ENCODE results near the gene TXNRD2.

The TXNRD2 gene

DNA sequence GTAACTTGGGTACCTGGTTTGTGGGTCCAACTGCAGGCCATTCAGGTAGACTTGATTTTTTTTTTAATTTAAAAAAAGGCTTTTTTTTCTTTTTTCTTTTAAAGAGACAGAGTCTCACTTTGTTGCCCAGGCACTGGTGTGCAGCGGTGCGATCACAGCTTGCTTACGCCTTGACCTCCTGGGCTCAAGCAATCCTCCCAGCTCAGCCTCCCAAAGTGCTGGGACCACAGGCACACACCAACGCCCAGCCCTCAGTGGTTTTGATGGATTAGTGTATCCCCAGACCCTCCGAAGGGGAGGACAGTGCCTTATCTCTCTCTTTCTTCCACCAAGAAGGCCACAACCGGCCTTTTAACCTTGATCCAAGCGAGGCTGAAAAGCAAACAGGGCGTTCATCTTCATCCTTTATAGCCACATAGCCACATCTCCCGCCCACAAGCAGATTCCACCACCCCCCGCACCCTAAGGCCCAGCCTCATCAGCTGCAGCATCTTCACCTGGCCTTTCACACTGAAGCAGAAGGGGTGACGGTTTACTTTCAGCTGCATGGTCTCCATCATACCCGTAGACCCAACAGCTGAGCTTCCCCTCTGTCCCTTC is 17.6 kb downstream of the TXNRD2 start:
- Histone ChIP-seq H3K4me1 (ENCODE audit: control insufficient read depth in 1 of 2, insufficient read depth in 1 of 2, low read depth in 1 of 2, low read length in 1 of 2) (no peaks in the 10 kb centered on the region), H3K4me3 (ENCODE audit: low read depth in 1 of 2, low read length in 1 of 2) (no peak overlapping the region), H3K36me3 (peaks cover 11% of the 10 kb centered on the region), H3K27ac (no peak overlapping the region), H3K9me3 (no peaks in the 10 kb centered on the region), H3K27me3 (no peaks in the 10 kb centered on the region)
- TF ChIP-seq, protein P1, sequence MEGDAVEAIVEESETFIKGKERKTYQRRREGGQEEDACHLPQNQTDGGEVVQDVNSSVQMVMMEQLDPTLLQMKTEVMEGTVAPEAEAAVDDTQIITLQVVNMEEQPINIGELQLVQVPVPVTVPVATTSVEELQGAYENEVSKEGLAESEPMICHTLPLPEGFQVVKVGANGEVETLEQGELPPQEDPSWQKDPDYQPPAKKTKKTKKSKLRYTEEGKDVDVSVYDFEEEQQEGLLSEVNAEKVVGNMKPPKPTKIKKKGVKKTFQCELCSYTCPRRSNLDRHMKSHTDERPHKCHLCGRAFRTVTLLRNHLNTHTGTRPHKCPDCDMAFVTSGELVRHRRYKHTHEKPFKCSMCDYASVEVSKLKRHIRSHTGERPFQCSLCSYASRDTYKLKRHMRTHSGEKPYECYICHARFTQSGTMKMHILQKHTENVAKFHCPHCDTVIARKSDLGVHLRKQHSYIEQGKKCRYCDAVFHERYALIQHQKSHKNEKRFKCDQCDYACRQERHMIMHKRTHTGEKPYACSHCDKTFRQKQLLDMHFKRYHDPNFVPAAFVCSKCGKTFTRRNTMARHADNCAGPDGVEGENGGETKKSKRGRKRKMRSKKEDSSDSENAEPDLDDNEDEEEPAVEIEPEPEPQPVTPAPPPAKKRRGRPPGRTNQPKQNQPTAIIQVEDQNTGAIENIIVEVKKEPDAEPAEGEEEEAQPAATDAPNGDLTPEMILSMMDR (IDR thresholded peaks at IDR 0.05), result no peak

- Histone ChIP-seq H3K4me1 (ENCODE audit: control insufficient read depth in 1 of 2, insufficient read depth in 1 of 2, low read depth in 1 of 2, low read length in 1 of 2) (no peaks in the 10 kb centered on the region), H3K27me3 (no peaks in the 10 kb centered on the region), H3K36me3 (peaks cover 34% of the 10 kb centered on the region), H3K9me3 (no peaks in the 10 kb centered on the region), H3K4me3 (ENCODE audit: low read depth in 1 of 2, low read length in 1 of 2) (no peak overlapping the region), H3K27ac (no peak overlapping the region)
- TF ChIP-seq, protein P1 (IDR thresholded peaks at IDR 0.05), result no peak
Observed at GRCh38 chr22:19921544-19922081, 20.0 kb downstream of the TXNRD2 start.

GRCh38 chr22:19919701-19920363 is 21.8 kb downstream of the TXNRD2 start:
- TF ChIP-seq, protein P1 (IDR thresholded peaks at IDR 0.05), result no peak
- Histone ChIP-seq H3K27me3 (no peaks in the 10 kb centered on the region), H3K27ac (no peak overlapping the region), H3K4me1 (ENCODE audit: control insufficient read depth in 1 of 2, insufficient read depth in 1 of 2, low read depth in 1 of 2, low read length in 1 of 2) (no peaks in the 10 kb centered on the region), H3K4me3 (ENCODE audit: low read depth in 1 of 2, low read length in 1 of 2) (no peak overlapping the region), H3K36me3 (peaks cover 48% of the 10 kb centered on the region), H3K9me3 (no peaks in the 10 kb centered on the region)

- no peaks in the 10 kb centered on the region for H3K27me3 ChIP-seq
- peaks cover 54% of the 10 kb centered on the region for H3K36me3 ChIP-seq
- H3K27ac ChIP-seq, result no peak overlapping the region
- TF ChIP-seq, protein P1 (IDR thresholded peaks at IDR 0.05), result no peak
- H3K9me3 ChIP-seq, result no peaks in the 10 kb centered on the region
- no peak overlapping the region for H3K4me3 ChIP-seq (ENCODE audit: low read depth in 1 of 2, low read length in 1 of 2)
- H3K4me1 ChIP-seq (ENCODE audit: control insufficient read depth in 1 of 2, insufficient read depth in 1 of 2, low read depth in 1 of 2, low read length in 1 of 2), result no peaks in the 10 kb centered on the region
Observed at GRCh38 chr22:19918332-19919106, 23.1 kb downstream of the TXNRD2 start.

DNA sequence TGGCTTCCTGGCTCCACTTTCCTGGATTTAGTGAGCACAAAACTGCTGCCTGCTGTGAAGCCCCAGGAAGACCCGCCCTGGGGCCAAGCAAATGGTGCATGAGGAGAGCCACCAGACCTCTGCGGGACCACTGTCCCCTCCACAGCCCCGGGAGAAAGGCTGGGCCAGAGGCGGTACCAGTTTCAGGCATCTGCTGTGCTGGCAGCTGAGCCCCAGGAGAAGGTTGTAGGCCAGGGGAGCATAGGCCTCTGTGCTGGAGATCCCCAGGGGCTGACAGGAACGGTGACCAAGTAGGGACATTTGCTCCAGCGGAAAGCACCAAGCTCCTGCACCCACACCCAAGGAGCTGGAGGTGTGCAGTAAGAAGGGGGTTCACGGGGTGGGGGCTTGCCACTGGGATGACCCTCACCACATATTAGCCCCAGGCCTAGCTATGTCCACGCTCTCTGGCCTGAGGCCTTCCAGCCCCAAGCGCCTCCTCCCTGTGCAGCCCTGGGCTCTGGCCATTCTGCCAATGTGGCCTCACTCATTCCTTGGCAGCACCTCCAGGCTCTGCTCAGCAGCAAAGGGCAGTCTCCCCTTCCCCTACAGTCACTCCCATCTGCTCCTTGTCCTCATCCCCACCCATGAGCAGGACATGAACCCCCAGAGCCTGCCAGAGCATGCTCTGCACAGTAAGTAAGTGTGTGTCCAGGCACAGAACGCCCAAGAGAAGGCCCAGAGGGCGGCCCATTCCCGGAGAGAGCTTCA is 24.1 kb downstream of the TXNRD2 start:
- H3K4me3 ChIP-seq (ENCODE audit: low read depth in 1 of 2, low read length in 1 of 2), result no peak overlapping the region

More for the DNA sequence above, 24.1 kb downstream of the TXNRD2 start:
- Histone ChIP-seq H3K9me3 (no peaks in the 10 kb centered on the region), H3K27me3 (no peaks in the 10 kb centered on the region), H3K4me1 (ENCODE audit: control insufficient read depth in 1 of 2, insufficient read depth in 1 of 2, low read depth in 1 of 2, low read length in 1 of 2) (no peaks in the 10 kb centered on the region), H3K36me3 (peaks cover 64% of the 10 kb centered on the region), H3K27ac (no peak overlapping the region)
- TF ChIP-seq, protein P1 (IDR thresholded peaks at IDR 0.05), result no peak
